Measurements from ENCODE around the gene KIF3A.

GRCh38 chr5:132765311-132766019 is 28.1 kb upstream of the KIF3A start:
- no peak for TF ChIP-seq JUND (IDR thresholded peaks at IDR 0.05)
- TF ChIP-seq, protein P1, sequence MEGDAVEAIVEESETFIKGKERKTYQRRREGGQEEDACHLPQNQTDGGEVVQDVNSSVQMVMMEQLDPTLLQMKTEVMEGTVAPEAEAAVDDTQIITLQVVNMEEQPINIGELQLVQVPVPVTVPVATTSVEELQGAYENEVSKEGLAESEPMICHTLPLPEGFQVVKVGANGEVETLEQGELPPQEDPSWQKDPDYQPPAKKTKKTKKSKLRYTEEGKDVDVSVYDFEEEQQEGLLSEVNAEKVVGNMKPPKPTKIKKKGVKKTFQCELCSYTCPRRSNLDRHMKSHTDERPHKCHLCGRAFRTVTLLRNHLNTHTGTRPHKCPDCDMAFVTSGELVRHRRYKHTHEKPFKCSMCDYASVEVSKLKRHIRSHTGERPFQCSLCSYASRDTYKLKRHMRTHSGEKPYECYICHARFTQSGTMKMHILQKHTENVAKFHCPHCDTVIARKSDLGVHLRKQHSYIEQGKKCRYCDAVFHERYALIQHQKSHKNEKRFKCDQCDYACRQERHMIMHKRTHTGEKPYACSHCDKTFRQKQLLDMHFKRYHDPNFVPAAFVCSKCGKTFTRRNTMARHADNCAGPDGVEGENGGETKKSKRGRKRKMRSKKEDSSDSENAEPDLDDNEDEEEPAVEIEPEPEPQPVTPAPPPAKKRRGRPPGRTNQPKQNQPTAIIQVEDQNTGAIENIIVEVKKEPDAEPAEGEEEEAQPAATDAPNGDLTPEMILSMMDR (IDR thresholded peaks at IDR 0.05; ENCODE audit: low read depth, low read length, missing input control): no peak
- no peak for TF ChIP-seq MAX (IDR thresholded peaks at IDR 0.05)
- TF ChIP-seq YY1 (IDR thresholded peaks at IDR 0.05): no peak
- no peak for TF ChIP-seq GABPA (IDR thresholded peaks at IDR 0.05 in 1 of 2, conservative IDR thresholded peaks at IDR 0.05 in 1 of 2)

Measured in liver (tissue), 3 donors.